HEK293 (cell line): ENCODE measurements around the gene ZHX3.

Experiments
- CTCF ChIA-PET: fragments of 350-600 bp; formaldehyde crosslinking; extraction: SDS; loops from one replicate; lab custom pipeline; 2021; ENCODE audit warnings: antibody characterized with exemption; lab: Yijun Ruan, JAX
- POLR2A ChIA-PET: fragments of 300-600 bp; formaldehyde crosslinking; extraction: SDS; loops from one replicate; lab custom pipeline; 2020; ENCODE audit warnings: antibody characterized with exemption, inconsistent platforms; lab: Yijun Ruan, JAX
- H3K27ac ChIP-seq: fragments of 200-500 bp; sonication (Bioruptor generic); 2 replicates; pipeline ENCODE4 v1.5.1; 2014; ENCODE audit warnings: low read depth, low read length, control low read depth, inconsistent platforms; ENCODE audit errors: extremely low read depth
- H3K36me3 ChIP-seq, 2 experiments: fragments of 200-500 bp in 1 of 2; sonication (Bioruptor generic) in 1 of 2; 1 replicate in 1 of 2; 2 replicates in 1 of 2; pipeline ENCODE4 v1.5.1; 2014 to 2017; ENCODE audit warnings: inconsistent platforms in 2 of 2, low read length in 2 of 2; ENCODE audit not compliant: control insufficient read depth in 2 of 2, insufficient read depth in 1 of 2
- H3K4me1 ChIP-seq: fragments of 200-500 bp; sonication (Bioruptor generic); 2 replicates; pipeline ENCODE4 v1.5.1; 2014; ENCODE audit warnings: mild to moderate bottlenecking, low read length, inconsistent platforms; ENCODE audit not compliant: control insufficient read depth, insufficient read depth
- H3K4me3 ChIP-seq: 2 replicates; pipeline ENCODE4 v1.5.1; 2011; ENCODE audit warnings: low read depth, mild to moderate bottlenecking, control low read depth, low read length, moderate library complexity
- H3K9me3 ChIP-seq: fragments of 200-500 bp; sonication (Bioruptor generic); 2 replicates; pipeline ENCODE4 v1.5.1; 2014; ENCODE audit warnings: low read depth, low read length, inconsistent platforms; ENCODE audit not compliant: control insufficient read depth, insufficient read depth
- ELK4 ChIP-seq: IDR thresholded peaks from 2 replicates; pipeline ENCODE4 v1.6.1; 2011; ENCODE audit warnings: mild to moderate bottlenecking, low read depth, low read length, borderline replicate concordance
- FEZF1 ChIP-seq: fragments of 450-650 bp; formaldehyde crosslinking; IDR thresholded peaks from 2 replicates; pipeline ENCODE4 v1.5.1; 2016; ENCODE audit warnings: missing biosample characterization, missing genetic modification characterization
- IKZF3 ChIP-seq: fragments of 450-650 bp; IDR thresholded peaks from 2 replicates; pipeline ENCODE4 v1.5.0; 2018; ENCODE audit warnings: missing biosample characterization, mild to moderate bottlenecking, missing genetic modification characterization, moderate library complexity
- KLF17 ChIP-seq: fragments of 450-650 bp; formaldehyde crosslinking; IDR thresholded peaks from 2 replicates; pipeline ENCODE4 v1.5.1; 2016; ENCODE audit warnings: missing biosample characterization, missing genetic modification characterization
- MZF1 ChIP-seq: fragments of 450-650 bp; formaldehyde crosslinking; IDR thresholded peaks from 2 replicates; pipeline ENCODE4 v1.5.1; 2017; ENCODE audit warnings: missing biosample characterization, missing genetic modification characterization, borderline replicate concordance
- PRDM1 ChIP-seq: fragments of 450-650 bp; formaldehyde crosslinking; IDR thresholded peaks from 2 replicates; pipeline ENCODE4; 2016; ENCODE audit warnings: missing biosample characterization, missing genetic modification characterization
- SP7 ChIP-seq: fragments of 450-650 bp; formaldehyde crosslinking; IDR thresholded peaks from 2 replicates; pipeline ENCODE4 v1.5.1; 2016; ENCODE audit warnings: missing biosample characterization, missing genetic modification characterization
- TSHZ1 ChIP-seq: fragments of 450-650 bp; formaldehyde crosslinking; IDR thresholded peaks from 2 replicates; pipeline ENCODE4 v1.5.1; 2016; ENCODE audit warnings: missing biosample characterization, missing genetic modification characterization, borderline replicate concordance
- ZBTB1 ChIP-seq: fragments of 450-650 bp; formaldehyde crosslinking; IDR thresholded peaks from 2 replicates; pipeline ENCODE4 v1.5.1; 2016; ENCODE audit warnings: missing biosample characterization, missing genetic modification characterization
- ZBTB17 ChIP-seq: fragments of 450-650 bp; formaldehyde crosslinking; IDR thresholded peaks from 2 replicates; pipeline ENCODE4 v1.5.1; 2016; ENCODE audit warnings: missing biosample characterization, missing genetic modification characterization
- ZEB2 ChIP-seq: fragments of 450-650 bp; formaldehyde crosslinking; IDR thresholded peaks from 2 replicates; pipeline ENCODE4 v1.5.1; 2016; ENCODE audit warnings: missing biosample characterization, missing genetic modification characterization
- ZFP69B ChIP-seq: fragments of 450-650 bp; formaldehyde crosslinking; IDR thresholded peaks from 2 replicates; pipeline ENCODE4 v1.5.1; 2016; ENCODE audit warnings: missing biosample characterization, missing genetic modification characterization
- ZIC2 ChIP-seq: fragments of 450-650 bp; formaldehyde crosslinking; IDR thresholded peaks from 2 replicates; pipeline ENCODE4 v1.5.1; 2016; ENCODE audit warnings: missing biosample characterization, missing genetic modification characterization
- ZNF140 ChIP-seq: fragments of 450-650 bp; formaldehyde crosslinking; IDR thresholded peaks from 2 replicates; pipeline ENCODE4 v1.5.1; 2016; ENCODE audit warnings: missing biosample characterization, missing genetic modification characterization
- ZNF155 ChIP-seq: fragments of 450-650 bp; formaldehyde crosslinking; IDR thresholded peaks from 2 replicates; pipeline ENCODE4 v1.5.1; 2016; ENCODE audit warnings: missing biosample characterization, missing genetic modification characterization
- ZNF202 ChIP-seq: fragments of 450-650 bp; formaldehyde crosslinking; IDR thresholded peaks from 2 replicates; pipeline ENCODE4 v1.5.1; 2016; ENCODE audit warnings: missing biosample characterization, missing genetic modification characterization, borderline replicate concordance
- ZNF248 ChIP-seq: fragments of 450-650 bp; formaldehyde crosslinking; IDR thresholded peaks from 2 replicates; pipeline ENCODE4 v1.5.1; 2017; ENCODE audit warnings: missing biosample characterization, missing genetic modification characterization
- ZNF266 ChIP-seq: fragments of 450-650 bp; formaldehyde crosslinking; IDR thresholded peaks from 2 replicates; pipeline ENCODE4 v1.5.1; 2016; ENCODE audit warnings: missing biosample characterization, missing genetic modification characterization, low read depth
- ZNF292 ChIP-seq: fragments of 450-650 bp; formaldehyde crosslinking; IDR thresholded peaks from 2 replicates; pipeline ENCODE4 v1.5.1; 2016; ENCODE audit warnings: low read depth, missing biosample characterization, missing genetic modification characterization, borderline replicate concordance
- ZNF335 ChIP-seq: fragments of 450-650 bp; formaldehyde crosslinking; conservative IDR thresholded peaks from 2 replicates; pipeline ENCODE4 v1.5.1; 2016; ENCODE audit warnings: missing biosample characterization, missing genetic modification characterization
- ZNF473 ChIP-seq: fragments of 450-650 bp; formaldehyde crosslinking; IDR thresholded peaks from 2 replicates; pipeline ENCODE4 v1.5.1; 2017; ENCODE audit warnings: missing biosample characterization, missing genetic modification characterization
- ZNF548 ChIP-seq: fragments of 450-650 bp; formaldehyde crosslinking; IDR thresholded peaks from 2 replicates; pipeline ENCODE4 v1.5.1; 2016; ENCODE audit warnings: missing biosample characterization, missing genetic modification characterization
- ZNF596 ChIP-seq: fragments of 450-650 bp; IDR thresholded peaks from 2 replicates; pipeline ENCODE4 v1.5.0; 2018; ENCODE audit warnings: missing biosample characterization, mild to moderate bottlenecking, missing genetic modification characterization, moderate library complexity
- ZNF600 ChIP-seq: fragments of 450-650 bp; formaldehyde crosslinking; IDR thresholded peaks from 2 replicates; pipeline ENCODE4 v1.5.1; 2016; ENCODE audit warnings: missing biosample characterization, missing genetic modification characterization
- ZNF645 ChIP-seq: fragments of 450-650 bp; formaldehyde crosslinking; IDR thresholded peaks from 2 replicates; pipeline ENCODE4; 2016; ENCODE audit warnings: missing biosample characterization, missing genetic modification characterization
- ZNF768 ChIP-seq: fragments of 450-650 bp; formaldehyde crosslinking; IDR thresholded peaks from 2 replicates; pipeline ENCODE4 v1.5.1; 2018; ENCODE audit warnings: missing biosample characterization, mild to moderate bottlenecking, missing genetic modification characterization
- ZNF776 ChIP-seq: fragments of 450-650 bp; formaldehyde crosslinking; IDR thresholded peaks from 2 replicates; pipeline ENCODE4 v1.5.0; 2017; ENCODE audit warnings: missing biosample characterization, missing genetic modification characterization, borderline replicate concordance
- ZXDB ChIP-seq: fragments of 450-650 bp; formaldehyde crosslinking; IDR thresholded peaks from 2 replicates; pipeline ENCODE4 v1.5.1; 2016; ENCODE audit warnings: missing biosample characterization, missing genetic modification characterization

ZHX3 gene

GRCh38 chr20:41300886-41301285 is 16.6 kb downstream of the ZHX3 start:
- no peak overlapping the region for H3K4me3 ChIP-seq
- no peak overlapping the region for H3K27ac ChIP-seq
- H3K9me3 ChIP-seq, result no peaks in the 10 kb centered on the region
- TF ChIP-seq TSHZ1 (tag by site-specific recombination) (no peak), SP7 (no peak), ZNF248 (tag by site-specific recombination) (no peak), ZNF140 (no peak), ZNF548 (tag by site-specific recombination) (no peak), FEZF1 (tag by site-specific recombination) (no peak), ZNF266 (tag by site-specific recombination) (no peak), ZNF292 (tag by site-specific recombination) (no peak), ZNF155 (tag by site-specific recombination) (no peak), ZNF202 (tag by site-specific recombination) (no peak), KLF17 (no peak), ZNF768 (no peak)
- no peaks in the 10 kb centered on the region for H3K36me3 ChIP-seq
- ChIA-PET POLR2A (no interaction called here), CTCF (no interaction called here)
- H3K4me1 ChIP-seq, result 0 out of 2 replicates have a peak, but pooled peaks cover 4% of the 10 kb centered on the region

- TF ChIP-seq ZBTB1 (tag by site-specific recombination), result no peak
- TF ChIP-seq ZEB2 (tag by site-specific recombination), result no peak
- no peak for TF ChIP-seq ZNF645 (tag by site-specific recombination)
- peak; percentile 45 for TF ChIP-seq ZIC2 (tag by site-specific recombination)
- 0 out of 2 replicates have a peak, but pooled peaks have one; percentile 20 for TF ChIP-seq IKZF3 (tag by site-specific recombination)
- TF ChIP-seq ZNF596 (tag by site-specific recombination), result no peak
- CTCF ChIA-PET, result no interaction called here
Measured at GRCh38 chr20:41300383-41300782, 17.1 kb downstream of the ZHX3 start.

GRCh38 chr20:41299899-41300298 is 17.6 kb downstream of the ZHX3 start:
- ChIA-PET POLR2A (no interaction called here), CTCF (interaction anchor here (1.2 kb wide), 1 partner anchor 10 kb away, joined by 3 read pairs; no protein-coding TSS in a partner anchor)
- Histone ChIP-seq H3K4me3 (no peak overlapping the region), H3K4me1 (0 out of 2 replicates have a peak, but pooled peaks cover 4% of the 10 kb centered on the region), H3K36me3 (no peaks in the 10 kb centered on the region), H3K27ac (no peak overlapping the region), H3K9me3 (no peaks in the 10 kb centered on the region)
- TF ChIP-seq ZNF335, result no peak
- TF ChIP-seq ZFP69B (tag by site-specific recombination), result no peak
- TF ChIP-seq SP7, result no peak
- no peak for TF ChIP-seq PRDM1 (tag by site-specific recombination)
- TF ChIP-seq ZBTB17 (tag by site-specific recombination), result no peak
- TF ChIP-seq ZNF600 (tag by site-specific recombination), result no peak
- no peak for TF ChIP-seq IKZF3 (tag by site-specific recombination)
- TF ChIP-seq ZNF776 (tag by site-specific recombination), result no peak
- TF ChIP-seq ZNF473, result no peak
- TF ChIP-seq ELK4, result no peak
- no peak for TF ChIP-seq ZXDB (tag by site-specific recombination)
- no peak for TF ChIP-seq MZF1 (tag by site-specific recombination)

More at GRCh38 chr20:41300383-41300782, 17.1 kb downstream of the ZHX3 start:
- POLR2A ChIA-PET, result no interaction called here
- Histone ChIP-seq H3K4me1 (0 out of 2 replicates have a peak, but pooled peaks cover 4% of the 10 kb centered on the region), H3K9me3 (no peaks in the 10 kb centered on the region), H3K4me3 (no peak overlapping the region), H3K36me3 (no peaks in the 10 kb centered on the region), H3K27ac (no peak overlapping the region)
